Measurements from ENCODE around the gene TGM1.

GRCh38 chr14:24247422-24247821 lies 15.6 kb downstream of the TGM1 start:
- TF ChIP-seq EZH2phosphoT487 (IDR thresholded peaks at IDR 0.05; ENCODE audit: borderline replicate concordance, low read length) (no peak), CTCF (conservative IDR thresholded peaks at IDR 0.05; ENCODE audit: low read depth, low read length) (no peak), EZH2 (IDR thresholded peaks at IDR 0.05; ENCODE audit: low read length, unreplicated experiment) (no peak)
